ENCODE data around the gene TTLL4. TPM values are rescaled to one million over a fixed set of nuclear protein-coding genes. Genes with fewer than 3 reads are reported as not detected.

Gene TTLL4
- total and polyA plus RNA-seq, 8 donors = 26.0 to 52.0 (median 41.3) TPM

DNA sequence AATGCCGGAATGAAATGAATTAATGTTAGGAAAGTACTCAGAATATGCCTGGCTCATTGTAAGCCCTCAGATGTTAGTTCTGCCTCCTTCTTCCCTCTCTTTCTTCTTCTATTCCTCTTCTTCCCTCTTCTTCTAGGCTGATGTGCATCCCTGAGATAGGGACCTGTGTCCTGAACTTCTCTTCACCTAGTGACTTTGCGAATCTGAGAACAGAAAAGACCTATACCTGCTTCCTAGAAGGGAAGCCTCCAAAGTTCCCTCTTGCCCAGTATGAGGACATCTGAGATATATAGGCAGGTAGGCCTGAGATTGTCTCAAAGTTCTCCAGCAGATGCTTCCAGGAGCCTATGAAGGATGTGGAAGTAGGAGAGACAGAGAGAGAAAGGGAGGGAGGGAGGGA lies 63.2 kb downstream of the TTLL4 start:
- Histone ChIP-seq H3K36me3 (no peaks in the 10 kb centered on the region), H3K9me3 (peaks cover 0 to 15% of the 10 kb centered on the region in 2 donors), H3K4me3 (no peak overlapping the region), H3K4me1 (no peaks in the 10 kb centered on the region), H3K27ac (no peak overlapping the region), H3K27me3 (no peaks in the 10 kb centered on the region)
- TF ChIP-seq, protein P1, sequence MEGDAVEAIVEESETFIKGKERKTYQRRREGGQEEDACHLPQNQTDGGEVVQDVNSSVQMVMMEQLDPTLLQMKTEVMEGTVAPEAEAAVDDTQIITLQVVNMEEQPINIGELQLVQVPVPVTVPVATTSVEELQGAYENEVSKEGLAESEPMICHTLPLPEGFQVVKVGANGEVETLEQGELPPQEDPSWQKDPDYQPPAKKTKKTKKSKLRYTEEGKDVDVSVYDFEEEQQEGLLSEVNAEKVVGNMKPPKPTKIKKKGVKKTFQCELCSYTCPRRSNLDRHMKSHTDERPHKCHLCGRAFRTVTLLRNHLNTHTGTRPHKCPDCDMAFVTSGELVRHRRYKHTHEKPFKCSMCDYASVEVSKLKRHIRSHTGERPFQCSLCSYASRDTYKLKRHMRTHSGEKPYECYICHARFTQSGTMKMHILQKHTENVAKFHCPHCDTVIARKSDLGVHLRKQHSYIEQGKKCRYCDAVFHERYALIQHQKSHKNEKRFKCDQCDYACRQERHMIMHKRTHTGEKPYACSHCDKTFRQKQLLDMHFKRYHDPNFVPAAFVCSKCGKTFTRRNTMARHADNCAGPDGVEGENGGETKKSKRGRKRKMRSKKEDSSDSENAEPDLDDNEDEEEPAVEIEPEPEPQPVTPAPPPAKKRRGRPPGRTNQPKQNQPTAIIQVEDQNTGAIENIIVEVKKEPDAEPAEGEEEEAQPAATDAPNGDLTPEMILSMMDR (IDR thresholded peaks at IDR 0.05) = no peak
- ATAC-seq (no peak), DNase-seq (no peak)
- intact Hi-C loops (cut with DNase I) = no loop called here

DNA sequence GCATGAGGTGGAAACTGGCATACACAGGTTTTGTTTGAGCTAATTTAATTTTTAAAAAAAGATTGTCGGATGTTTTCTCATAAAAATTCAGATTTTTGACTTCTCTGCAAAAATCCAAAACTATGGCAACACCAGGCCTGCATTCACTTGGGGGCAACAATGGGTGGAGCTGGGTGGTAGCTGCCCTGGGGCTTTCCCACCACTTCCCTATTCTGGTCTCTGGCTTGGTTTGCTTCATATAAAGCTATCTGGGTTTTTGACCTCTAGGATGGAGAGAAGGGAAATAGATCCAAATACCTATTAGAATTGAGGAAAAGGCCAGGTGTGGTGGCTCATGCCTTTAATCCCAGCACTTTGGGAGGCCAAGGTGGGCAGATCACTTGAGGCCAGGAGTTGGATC lies 65.9 kb downstream of the TTLL4 start:
- no peak for DNase-seq
- TF ChIP-seq, protein P1 (IDR thresholded peaks at IDR 0.05) = no peak
- intact Hi-C loops (cut with DNase I) = no loop called here
- Histone ChIP-seq H3K4me1 (peaks cover 0 to 6% of the 10 kb centered on the region in 2 donors), H3K27me3 (peaks cover 0 to 13% of the 10 kb centered on the region in 2 donors), H3K27ac (no peak overlapping the region), H3K4me3 (no peak overlapping the region), H3K36me3 (no peaks in the 10 kb centered on the region), H3K9me3 (peaks cover 0 to 15% of the 10 kb centered on the region in 2 donors)
- no peak for ATAC-seq

DNA sequence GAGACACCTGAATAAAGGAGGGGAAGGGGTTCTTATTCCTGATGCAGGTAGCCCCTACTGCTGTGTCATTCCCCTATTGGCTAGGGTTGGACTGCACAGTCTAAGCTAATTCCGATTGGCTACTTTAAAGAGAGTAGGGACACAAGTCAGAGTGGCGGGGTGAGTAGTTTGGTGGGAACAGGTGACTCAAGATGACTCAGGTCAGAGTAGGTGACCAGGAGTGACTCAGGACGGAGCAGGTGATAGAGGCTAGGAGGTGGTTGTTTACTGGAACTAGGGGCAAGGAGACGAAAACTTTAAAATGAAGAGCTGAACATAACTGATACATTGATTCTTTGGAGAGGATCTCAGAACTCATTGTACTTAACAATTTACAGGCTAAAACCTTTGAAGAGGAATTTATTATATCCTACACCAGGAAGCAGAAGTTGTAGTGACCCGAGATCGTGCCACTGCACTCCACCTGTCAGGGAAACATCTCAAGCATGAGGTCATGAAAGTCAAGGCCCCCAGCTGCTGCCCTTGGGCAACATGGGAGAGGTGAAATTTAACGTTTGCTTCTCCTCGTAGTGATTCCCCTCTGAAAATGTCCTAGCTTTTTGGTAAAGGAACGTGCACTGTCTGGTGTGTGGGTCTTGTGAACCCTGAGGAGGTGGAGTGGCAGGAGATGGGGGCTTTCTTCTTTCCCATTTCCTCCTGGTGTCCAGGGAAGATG lies 66.8 kb downstream of the TTLL4 start:
- Histone ChIP-seq H3K27ac (no peak overlapping the region), H3K4me3 (no peak overlapping the region), H3K27me3 (peaks cover 0 to 22% of the 10 kb centered on the region in 2 donors), H3K9me3 (peaks cover 0 to 15% of the 10 kb centered on the region in 2 donors), H3K4me1 (peaks cover 0 to 14% of the 10 kb centered on the region in 2 donors), H3K36me3 (no peaks in the 10 kb centered on the region)
- DNase-seq (no peak), ATAC-seq (no peak)
- intact Hi-C loops (cut with DNase I) = no loop called here
- TF ChIP-seq, protein P1 (IDR thresholded peaks at IDR 0.05) = no peak

DNA sequence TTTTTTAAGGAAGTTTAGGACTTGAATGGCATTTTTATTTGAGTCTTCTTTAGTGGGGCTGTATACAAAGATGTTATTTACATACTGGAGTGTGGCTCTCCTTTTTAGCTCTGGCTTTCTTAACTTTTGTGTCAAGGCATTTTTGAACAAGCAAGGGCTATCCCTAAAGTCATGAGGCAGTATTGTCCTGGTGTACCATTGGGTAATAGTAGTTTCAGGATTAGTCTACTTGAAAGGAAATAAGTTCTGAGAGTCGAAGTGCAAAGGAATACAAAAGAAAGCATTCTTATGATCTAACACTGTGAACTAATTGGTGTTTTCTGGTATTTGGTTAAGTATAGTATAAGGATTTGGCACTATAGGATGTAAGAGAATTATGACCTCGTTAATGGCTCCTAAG lies 69.4 kb downstream of the TTLL4 start:
- Histone ChIP-seq H3K4me3 (no peak overlapping the region), H3K9me3 (peaks cover 0 to 15% of the 10 kb centered on the region in 2 donors), H3K27ac (no peak overlapping the region), H3K4me1 (peaks cover 0 to 20% of the 10 kb centered on the region in 2 donors), H3K27me3 (peaks cover 0 to 38% of the 10 kb centered on the region in 2 donors), H3K36me3 (no peaks in the 10 kb centered on the region)
- intact Hi-C loops (cut with DNase I) = no loop called here
- ATAC-seq (no peak), DNase-seq (no peak)
- TF ChIP-seq, protein P1 (IDR thresholded peaks at IDR 0.05) = no peak

DNA sequence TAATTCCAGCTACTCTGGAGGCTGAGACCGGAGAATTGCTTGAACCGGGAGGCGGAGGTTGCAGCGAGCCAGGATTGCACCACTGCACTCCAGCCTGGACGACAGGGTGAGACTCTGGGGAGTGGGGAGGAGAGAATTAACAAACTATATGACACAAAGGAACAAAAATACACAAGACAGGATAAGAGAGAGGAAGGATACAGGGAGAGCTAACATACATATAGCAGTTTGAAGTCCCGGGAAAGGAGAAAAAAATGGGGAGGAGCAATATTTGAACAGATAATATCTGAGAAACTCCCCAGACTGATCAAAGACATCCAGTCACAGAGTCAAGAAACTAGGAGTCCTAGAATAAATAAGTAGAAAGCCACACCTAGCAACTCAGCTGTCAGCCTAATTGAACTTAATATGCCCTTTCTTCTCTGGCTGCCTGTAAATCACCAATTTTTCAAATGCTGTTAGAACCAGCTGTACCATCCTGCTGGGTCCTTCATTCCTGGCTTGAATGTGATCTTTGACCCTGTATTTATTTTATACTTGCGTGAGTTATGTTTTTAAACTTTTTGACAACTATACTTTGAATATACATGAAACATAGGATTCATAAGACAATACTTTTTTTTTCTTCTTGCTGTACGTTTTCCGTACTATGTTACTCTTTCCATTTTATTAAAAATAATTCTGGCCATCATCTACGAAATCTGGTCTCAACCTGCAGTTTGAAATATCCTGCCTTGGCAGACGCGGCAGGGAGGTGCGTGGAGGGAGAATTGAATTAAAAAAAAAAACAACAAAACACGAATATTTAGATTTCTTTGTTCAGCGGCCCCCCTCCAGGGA lies 70.4 kb downstream of the TTLL4 start:
- ATAC-seq (peak; percentile 19), DNase-seq (no peak)
- no peaks in the 10 kb centered on the region for H3K36me3 ChIP-seq
- H3K4me1 ChIP-seq = peaks cover 0 to 20% of the 10 kb centered on the region in 2 donors
- H3K27ac ChIP-seq = peak overlapping the region; percentile 74 to 75
- intact Hi-C loops (cut with DNase I) = no loop called here
- peaks cover 0 to 15% of the 10 kb centered on the region in 2 donors for H3K9me3 ChIP-seq
- H3K27me3 ChIP-seq = peaks cover 0 to 38% of the 10 kb centered on the region in 2 donors
- peak overlapping the region; percentile 57 to 62 for H3K4me3 ChIP-seq
- TF ChIP-seq, protein P1 (IDR thresholded peaks at IDR 0.05) = no peak

Measured in left lung (tissue), 10 donors.